ENCODE results near the gene CFAP410. TPM values are rescaled to one million over a fixed set of nuclear protein-coding genes. Genes with fewer than 3 reads are reported as not detected.

The CFAP410 gene
- polyA plus RNA-seq, 3 donors from 2014 or later, result 30.0 to 36.4 (median 31.6) TPM

DNA sequence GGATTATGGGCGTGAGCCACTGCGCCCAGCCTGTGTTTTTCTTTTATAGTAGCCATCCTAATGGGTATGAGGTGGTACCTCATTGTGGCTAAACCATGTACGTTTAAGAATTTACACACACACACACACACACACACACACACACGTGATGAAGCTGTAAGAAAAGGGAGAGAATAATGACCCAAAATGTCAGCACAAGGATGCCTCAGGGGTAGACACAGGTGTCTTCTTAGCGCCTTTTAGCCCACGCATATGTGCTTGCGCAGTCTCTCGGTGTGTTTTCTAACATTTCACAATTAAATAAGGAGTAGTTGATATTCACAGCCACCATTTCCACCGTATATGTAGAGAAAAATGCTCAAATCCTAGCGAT is 40.1 kb downstream of the CFAP410 start:
- Mint-ChIP-seq H3K27me3 (ENCODE audit: low read depth in 3 of 3) (peaks cover 0 to 9% (median 6%) of the 10 kb centered on the region in 3 donors), H3K4me3 (peak overlapping the region; percentile 84 to 87 (median 86)), H3K4me1 (peaks cover 33 to 38% of the 10 kb centered on the region in 2 donors), H3K27ac (peak overlapping the region; percentile 74 to 90 (median 82)), H3K36me3 (no peaks in the 10 kb centered on the region), H3K9me3 (no peaks in the 10 kb centered on the region)
- peak in 1 of 3 donors; percentile 19 for DNase-seq

DNA sequence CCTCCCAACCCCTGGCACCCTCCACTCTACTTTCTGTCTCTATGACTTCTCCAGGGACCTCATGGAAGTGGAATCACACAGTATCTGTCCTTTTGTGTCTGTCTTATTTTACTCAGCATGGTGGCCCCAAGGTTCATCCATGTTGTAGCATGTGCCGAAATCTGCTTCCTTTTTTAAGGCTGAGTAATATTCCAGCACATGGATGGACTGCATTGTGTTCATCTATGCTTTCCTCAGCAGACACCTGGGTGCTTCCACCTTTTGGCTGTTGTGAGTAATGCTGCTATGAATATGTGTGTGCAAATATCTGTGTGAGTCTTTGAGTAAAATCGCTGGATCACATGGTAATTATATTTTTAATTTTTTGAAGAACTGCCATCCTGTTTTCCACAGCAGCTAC is 40.9 kb downstream of the CFAP410 start:
- H3K4me3 Mint-ChIP-seq, result peak overlapping the region; percentile 33 to 70 (median 57)
- peaks cover 29 to 33% of the 10 kb centered on the region in 2 donors for H3K4me1 Mint-ChIP-seq
- H3K36me3 Mint-ChIP-seq, result no peaks in the 10 kb centered on the region
- DNase-seq, result no peak
- peak overlapping the region in 5 of 6 donors; percentile 15 to 76 (median 70) for H3K27ac Mint-ChIP-seq
- H3K27me3 Mint-ChIP-seq (ENCODE audit: low read depth in 3 of 3), result peaks cover 0 to 9% (median 6%) of the 10 kb centered on the region in 3 donors
- H3K9me3 Mint-ChIP-seq, result no peaks in the 10 kb centered on the region

DNA sequence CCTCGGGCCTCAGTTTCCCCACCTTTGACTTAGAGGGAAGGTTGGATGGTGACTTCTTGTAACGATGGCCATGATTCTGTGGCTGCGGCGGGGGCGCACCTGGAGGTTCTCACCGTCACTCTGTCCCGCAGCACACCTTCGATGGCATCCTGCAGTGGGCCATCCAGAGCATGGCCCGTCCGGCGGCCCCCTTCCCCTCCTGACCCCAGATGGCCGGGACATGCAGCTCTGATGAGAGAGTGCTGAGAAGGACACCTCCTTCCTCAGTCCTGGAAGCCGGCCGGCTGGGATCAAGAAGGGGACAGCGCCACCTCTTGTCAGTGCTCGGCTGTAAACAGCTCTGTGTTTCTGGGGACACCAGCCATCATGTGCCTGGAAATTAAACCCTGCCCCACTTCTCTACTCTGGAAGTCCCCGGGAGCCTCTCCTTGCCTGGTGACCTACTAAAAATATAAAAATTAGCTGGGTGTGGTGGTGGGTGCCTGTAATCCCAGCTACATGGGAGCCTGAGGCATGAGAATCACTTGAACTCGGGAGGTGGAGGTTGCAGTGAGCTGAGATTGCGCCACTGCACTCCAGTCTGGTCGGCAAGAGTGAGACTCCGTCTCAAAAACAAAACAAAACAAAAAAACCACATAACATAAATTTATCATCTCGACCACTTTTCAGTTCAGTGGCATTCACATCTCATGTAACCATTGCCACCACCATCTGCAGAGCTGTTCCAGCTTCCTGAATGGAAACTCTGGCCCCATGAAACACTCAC is 41.5 kb downstream of the CFAP410 start:
- Mint-ChIP-seq H3K4me3 (peak overlapping the region; percentile 10 to 70 (median 40)), H3K27me3 (ENCODE audit: low read depth in 3 of 3) (peaks cover 0 to 9% (median 6%) of the 10 kb centered on the region in 3 donors), H3K9me3 (no peaks in the 10 kb centered on the region), H3K36me3 (no peaks in the 10 kb centered on the region), H3K27ac (peak overlapping the region in 5 of 6 donors; percentile 15 to 76 (median 70)), H3K4me1 (peaks cover 28 to 32% of the 10 kb centered on the region in 2 donors)
- peak; percentile 58 to 62 (median 59) for DNase-seq

DNA sequence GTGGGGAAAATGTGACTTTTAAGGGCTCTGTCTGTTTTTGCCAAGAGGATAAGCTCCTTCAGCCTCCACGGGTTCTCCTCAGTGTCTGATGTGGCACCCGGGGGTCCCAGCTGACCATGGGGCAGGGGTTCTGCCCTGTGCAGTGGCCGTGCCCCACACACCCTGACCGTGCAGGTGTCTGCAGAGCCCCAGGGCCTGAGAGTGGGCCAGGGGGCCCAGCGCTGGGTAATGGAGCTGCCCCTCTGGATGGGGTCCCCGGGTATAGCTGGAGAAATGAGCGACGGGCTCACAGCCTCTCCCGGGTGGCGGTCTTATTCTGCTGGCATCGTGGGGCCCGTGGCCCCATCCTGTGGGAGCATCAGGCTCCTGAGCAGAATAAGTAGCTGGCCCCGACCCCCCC is 42.3 kb downstream of the CFAP410 start:
- Mint-ChIP-seq H3K4me3 (no peak overlapping the region), H3K36me3 (no peaks in the 10 kb centered on the region), H3K4me1 (peaks cover 20 to 25% of the 10 kb centered on the region in 2 donors), H3K27ac (no peak overlapping the region), H3K9me3 (no peaks in the 10 kb centered on the region), H3K27me3 (ENCODE audit: low read depth in 3 of 3) (peaks cover 0 to 9% (median 6%) of the 10 kb centered on the region in 3 donors)
- no peak for DNase-seq

DNA sequence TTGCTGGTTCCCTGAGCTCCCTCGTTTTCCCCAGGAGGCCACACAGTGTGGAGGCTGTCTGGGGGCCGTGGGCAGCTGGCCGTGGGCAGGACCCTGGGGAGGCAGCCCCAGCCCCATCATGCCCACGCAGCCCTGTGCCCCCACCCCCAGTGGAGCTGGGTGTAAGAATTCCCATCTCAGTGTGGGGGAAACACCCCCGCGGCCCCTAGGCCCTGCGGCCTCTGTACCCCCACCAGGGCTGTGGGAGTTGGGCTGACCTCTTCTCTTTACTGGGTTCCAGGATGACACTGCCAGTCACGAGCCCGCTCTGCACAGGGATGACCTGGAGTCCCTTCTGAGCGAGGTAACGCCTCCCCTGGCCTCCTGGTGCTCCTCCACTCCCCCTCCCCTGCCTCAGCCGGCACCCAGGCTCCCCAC is 43.1 kb downstream of the CFAP410 start:
- Mint-ChIP-seq H3K27ac (no peak overlapping the region), H3K27me3 (ENCODE audit: low read depth in 3 of 3) (peaks cover 0 to 9% (median 6%) of the 10 kb centered on the region in 3 donors), H3K9me3 (no peaks in the 10 kb centered on the region), H3K4me3 (no peak overlapping the region), H3K36me3 (no peaks in the 10 kb centered on the region), H3K4me1 (peaks cover 20% of the 10 kb centered on the region in 2 donors)
- no peak for DNase-seq

DNA sequence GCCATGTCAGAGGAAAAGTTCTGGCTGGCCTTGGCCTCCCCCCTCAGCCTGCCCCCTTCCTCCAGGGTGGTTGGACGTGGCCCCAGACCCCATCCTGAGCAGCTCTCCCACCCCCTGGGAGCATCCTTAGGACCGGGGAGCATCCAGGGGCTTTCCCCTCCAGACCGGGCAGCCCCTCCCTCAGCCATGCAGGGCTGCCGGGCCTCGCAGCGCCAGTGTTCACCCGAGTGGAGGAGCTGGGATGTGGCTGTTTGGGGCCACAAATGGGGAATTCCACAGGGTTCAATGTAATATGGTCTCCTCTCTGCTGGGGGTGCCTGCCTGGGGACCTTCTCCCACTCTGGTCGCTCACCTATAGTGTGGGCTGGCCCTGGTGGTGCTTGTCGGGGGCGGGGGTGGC is 43.5 kb downstream of the CFAP410 start:
- Mint-ChIP-seq H3K27ac (no peak overlapping the region), H3K27me3 (ENCODE audit: low read depth in 3 of 3) (peaks cover 0 to 9% (median 6%) of the 10 kb centered on the region in 3 donors), H3K4me3 (no peak overlapping the region), H3K36me3 (no peaks in the 10 kb centered on the region), H3K4me1 (peaks cover 17 to 20% of the 10 kb centered on the region in 2 donors), H3K9me3 (peaks cover 0 to under 1% (median 0%) of the 10 kb centered on the region in 6 donors)
- DNase-seq, result no peak

DNA sequence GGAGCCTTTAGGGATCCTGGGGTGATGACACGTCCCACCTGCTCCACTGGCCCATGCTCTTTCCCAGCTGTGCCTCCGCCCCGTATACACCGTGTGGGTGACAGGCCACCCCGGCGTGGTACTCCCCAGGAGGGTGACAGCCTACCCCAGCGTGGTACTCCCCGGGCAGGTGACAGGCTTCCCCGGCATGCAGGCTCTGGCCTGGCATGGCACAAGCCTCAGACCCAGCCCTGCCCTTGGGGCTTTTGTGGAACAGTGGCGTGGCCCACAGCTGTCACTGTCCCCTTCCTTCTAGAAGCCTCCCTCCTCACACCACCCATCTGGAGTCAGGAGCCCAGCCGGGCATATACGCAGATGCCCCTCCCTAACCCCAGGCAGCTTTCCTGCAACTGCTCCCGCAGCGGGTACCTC is 44.0 kb downstream of the CFAP410 start:
- H3K27ac Mint-ChIP-seq, result no peak overlapping the region
- DNase-seq, result no peak
- H3K4me3 Mint-ChIP-seq, result no peak overlapping the region
- peaks cover 0 to 1% (median 0%) of the 10 kb centered on the region in 6 donors for H3K9me3 Mint-ChIP-seq
- peaks cover 17 to 20% of the 10 kb centered on the region in 2 donors for H3K4me1 Mint-ChIP-seq
- H3K27me3 Mint-ChIP-seq (ENCODE audit: low read depth in 3 of 3), result peaks cover 0 to 11% (median 6%) of the 10 kb centered on the region in 3 donors
- H3K36me3 Mint-ChIP-seq, result no peaks in the 10 kb centered on the region

DNA sequence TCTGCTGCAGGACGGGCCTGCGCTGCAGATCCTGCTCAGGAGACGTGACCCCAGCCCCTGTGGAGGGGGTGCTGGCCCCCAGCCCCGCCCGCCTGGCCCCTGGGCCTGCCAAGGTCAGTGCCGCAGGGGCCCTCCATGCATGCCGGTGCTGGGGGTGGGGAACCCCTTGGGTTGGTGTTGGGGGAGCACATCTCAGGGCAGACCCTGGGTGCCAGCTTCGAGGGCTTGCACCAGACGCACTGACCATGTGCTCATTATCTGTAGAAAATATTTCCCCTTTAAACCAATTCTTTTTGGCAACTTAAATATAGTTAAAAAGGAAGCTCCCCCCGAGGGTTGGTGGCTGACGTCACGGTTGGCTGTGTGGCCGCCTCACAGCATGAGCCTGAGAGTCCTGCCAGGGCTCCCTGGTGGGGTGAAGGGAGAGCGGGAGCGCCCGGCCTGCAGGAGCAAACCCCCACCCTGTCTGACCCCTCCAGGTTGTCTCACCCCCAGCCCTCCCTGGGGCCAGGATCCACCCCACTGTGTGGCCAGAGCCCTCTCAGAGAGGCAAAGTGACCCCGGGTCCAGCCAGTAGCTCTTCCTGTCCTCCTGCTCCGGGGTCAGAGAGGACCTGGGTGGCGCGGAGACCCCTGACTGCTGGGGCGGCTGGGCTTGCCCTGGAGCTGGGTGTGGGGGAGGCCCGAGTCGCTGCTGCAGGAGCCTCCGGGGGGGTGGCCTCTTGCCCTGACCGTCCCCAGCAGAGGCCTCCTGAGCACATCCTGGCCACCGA is 44.6 kb downstream of the CFAP410 start:
- Mint-ChIP-seq H3K27me3 (ENCODE audit: low read depth in 3 of 3) (peaks cover 0 to 11% (median 6%) of the 10 kb centered on the region in 3 donors), H3K9me3 (peaks cover 0 to 1% (median 0%) of the 10 kb centered on the region in 6 donors), H3K27ac (no peak overlapping the region), H3K4me1 (peaks cover 17 to 20% of the 10 kb centered on the region in 2 donors), H3K4me3 (no peak overlapping the region), H3K36me3 (no peaks in the 10 kb centered on the region)
- peak in 1 of 3 donors; percentile 12 for DNase-seq

DNA sequence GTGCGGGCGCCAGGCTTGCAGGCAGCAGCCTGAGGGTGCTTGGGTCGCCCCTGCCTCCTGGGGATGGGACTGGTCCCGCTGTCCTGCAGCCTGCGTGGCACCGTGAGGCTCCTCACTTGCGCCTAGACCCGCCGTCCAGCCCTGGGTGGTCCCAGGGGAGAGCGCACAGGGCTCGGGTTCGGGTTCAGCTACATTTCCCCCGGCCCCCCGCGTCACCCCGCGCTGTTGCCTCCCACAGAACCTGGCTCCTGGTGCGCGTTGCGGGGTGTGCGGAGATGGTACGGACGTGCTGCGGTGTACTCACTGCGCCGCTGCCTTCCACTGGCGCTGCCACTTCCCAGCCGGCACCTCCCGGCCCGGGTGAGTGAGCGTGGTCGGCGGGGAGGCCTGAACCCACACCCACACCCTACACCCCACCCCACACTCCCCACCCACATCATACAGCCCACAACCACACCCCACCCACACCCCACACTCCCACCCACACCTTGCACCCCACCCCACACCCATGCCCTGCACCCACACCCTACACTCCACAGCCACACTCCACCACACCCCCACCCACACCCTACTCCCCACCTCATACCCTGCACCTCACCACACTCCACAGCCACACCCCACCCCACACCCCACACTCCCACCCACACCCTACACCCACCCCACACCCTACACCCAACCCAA is 45.5 kb downstream of the CFAP410 start:
- Mint-ChIP-seq H3K27me3 (ENCODE audit: low read depth in 3 of 3) (peaks cover 0 to 11% (median 2%) of the 10 kb centered on the region in 3 donors), H3K27ac (no peak overlapping the region), H3K4me1 (peaks cover 11 to 12% of the 10 kb centered on the region in 2 donors), H3K9me3 (peaks cover 0 to 1% (median 0%) of the 10 kb centered on the region in 6 donors), H3K4me3 (no peak overlapping the region), H3K36me3 (no peaks in the 10 kb centered on the region)
- DNase-seq, result peak; percentile 20 to 30 (median 22)

DNA sequence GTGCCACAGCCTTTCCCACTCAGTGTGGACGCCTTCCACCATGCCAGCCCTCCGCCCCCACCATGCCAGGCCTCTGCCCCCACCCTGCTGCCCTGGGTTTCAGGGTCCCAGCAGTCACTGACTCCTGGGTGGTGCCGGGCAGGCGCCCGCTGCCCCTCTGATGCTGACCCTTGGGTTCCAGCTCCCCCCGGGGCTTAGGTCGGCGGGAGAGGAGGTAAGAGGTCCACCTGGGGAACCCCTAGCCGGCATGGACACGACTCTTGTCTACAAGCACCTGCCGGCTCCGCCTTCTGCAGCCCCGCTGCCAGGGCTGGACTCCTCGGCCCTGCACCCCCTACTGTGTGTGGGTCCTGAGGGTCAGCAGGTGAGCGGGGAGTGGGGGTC is 46.4 kb downstream of the CFAP410 start:
- DNase-seq, result no peak
- Mint-ChIP-seq H3K9me3 (peaks cover 0 to 1% (median 0%) of the 10 kb centered on the region in 6 donors), H3K27ac (no peak overlapping the region), H3K4me1 (peaks cover 3% of the 10 kb centered on the region in 2 donors), H3K27me3 (ENCODE audit: low read depth in 3 of 3) (peaks cover 0 to 7% (median under 1%) of the 10 kb centered on the region in 3 donors), H3K36me3 (no peaks in the 10 kb centered on the region), H3K4me3 (no peak overlapping the region)

DNA sequence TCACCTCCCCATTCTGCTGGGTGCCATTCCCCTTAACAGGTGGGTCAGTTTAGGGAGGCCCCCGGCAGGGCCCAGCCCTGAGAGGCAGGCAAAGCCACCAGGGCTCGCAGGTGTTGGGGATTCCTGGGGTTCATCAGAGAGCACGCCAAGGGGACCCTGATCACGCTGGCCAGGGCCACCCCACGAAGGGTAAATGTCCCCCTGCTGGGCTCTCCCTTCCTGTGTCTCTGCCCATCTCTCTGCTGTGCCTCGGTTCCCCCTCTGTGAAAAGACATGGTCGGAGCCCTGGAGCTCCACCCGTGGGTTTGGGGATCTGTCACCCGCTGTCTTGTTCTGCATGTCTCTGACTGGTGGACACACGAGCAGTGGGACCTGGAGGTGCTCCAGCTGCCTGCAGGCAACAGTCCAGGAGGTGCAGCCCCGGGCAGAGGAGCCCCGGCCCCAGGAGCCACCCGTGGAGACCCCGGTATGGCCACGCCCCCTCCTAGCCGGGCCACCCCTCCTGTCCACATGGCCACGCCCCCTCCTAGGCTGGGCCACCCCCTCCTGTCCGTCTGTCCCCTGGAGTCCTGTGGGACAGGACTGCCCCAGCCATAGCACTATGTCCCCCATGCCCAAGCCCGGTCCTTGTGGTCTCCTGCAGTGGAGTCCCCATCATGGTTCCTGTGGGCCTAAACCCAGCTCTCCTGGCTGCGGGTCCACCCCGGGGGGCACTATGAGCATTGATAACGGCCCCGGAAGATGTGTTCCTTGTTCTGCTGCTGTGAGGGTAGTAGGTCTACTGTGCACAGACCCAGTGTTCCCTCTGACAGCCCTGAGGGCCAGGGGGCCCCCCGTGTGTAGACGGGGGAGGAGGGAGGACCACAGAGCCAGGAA is 47.0 kb downstream of the CFAP410 start:
- no peak for DNase-seq
- Mint-ChIP-seq H3K9me3 (peaks cover 0 to 1% (median 0%) of the 10 kb centered on the region in 6 donors), H3K27ac (no peak overlapping the region), H3K4me1 (no peaks in the 10 kb centered on the region), H3K36me3 (no peaks in the 10 kb centered on the region), H3K4me3 (no peak overlapping the region), H3K27me3 (ENCODE audit: low read depth in 3 of 3) (peaks cover 0 to 9% (median 0%) of the 10 kb centered on the region in 3 donors)

DNA sequence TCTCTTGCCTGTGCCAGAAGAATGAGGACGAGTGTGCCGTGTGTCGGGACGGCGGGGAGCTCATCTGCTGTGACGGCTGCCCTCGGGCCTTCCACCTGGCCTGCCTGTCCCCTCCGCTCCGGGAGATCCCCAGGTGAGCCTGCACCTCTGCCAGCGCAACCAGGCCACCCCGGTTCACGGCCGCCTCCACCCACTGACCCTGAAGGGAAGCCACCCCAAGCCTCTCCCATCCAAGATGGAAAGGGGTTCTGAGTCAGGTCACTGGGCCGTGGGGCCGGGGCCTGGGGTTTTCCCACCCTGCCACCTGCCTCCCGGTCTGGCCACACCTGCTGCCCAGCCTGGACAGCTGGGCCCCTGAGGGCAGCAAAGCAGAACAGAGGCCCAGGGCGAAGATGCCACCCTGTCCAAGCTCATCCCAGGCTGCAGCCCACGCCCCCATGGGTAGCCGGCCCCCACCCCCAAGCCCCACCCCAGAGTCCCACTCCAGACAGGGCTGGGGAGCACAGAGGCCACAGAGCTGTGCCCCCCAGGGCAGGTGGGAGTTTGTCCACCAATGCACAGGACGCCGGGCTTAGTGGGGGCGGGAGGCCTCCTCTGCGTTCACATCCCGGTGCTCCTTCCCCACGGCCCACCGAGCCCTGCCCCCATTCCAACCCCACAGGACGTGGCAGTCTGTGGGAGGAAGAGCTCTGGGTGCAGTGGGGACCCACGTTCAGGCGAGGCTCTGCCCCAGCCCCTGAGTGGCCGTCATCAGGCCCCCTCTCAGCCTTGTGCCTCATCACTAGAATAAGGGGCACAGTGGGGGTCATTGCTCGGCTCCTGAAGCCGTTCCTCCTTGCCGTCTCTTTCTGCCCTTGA is 47.9 kb downstream of the CFAP410 start:
- DNase-seq, result no peak
- Mint-ChIP-seq H3K36me3 (no peaks in the 10 kb centered on the region), H3K4me3 (no peak overlapping the region), H3K27ac (no peak overlapping the region), H3K9me3 (peaks cover 0 to 1% (median 0%) of the 10 kb centered on the region in 6 donors), H3K4me1 (no peaks in the 10 kb centered on the region), H3K27me3 (ENCODE audit: low read depth in 3 of 3) (peaks cover 0 to 9% (median 0%) of the 10 kb centered on the region in 3 donors)

All from immature natural killer cell (primary cell).